ENCODE measurements around the gene TCOF1. TPM values are rescaled to one million over a fixed set of nuclear protein-coding genes. Genes with fewer than 3 reads are reported as not detected.

TCOF1 gene
- total and polyA plus RNA-seq, 2 donors (not counting 3 experiments of a cell fraction or from before 2014, with no cell fraction given) = 11.2 to 52.0 TPM

DNA sequence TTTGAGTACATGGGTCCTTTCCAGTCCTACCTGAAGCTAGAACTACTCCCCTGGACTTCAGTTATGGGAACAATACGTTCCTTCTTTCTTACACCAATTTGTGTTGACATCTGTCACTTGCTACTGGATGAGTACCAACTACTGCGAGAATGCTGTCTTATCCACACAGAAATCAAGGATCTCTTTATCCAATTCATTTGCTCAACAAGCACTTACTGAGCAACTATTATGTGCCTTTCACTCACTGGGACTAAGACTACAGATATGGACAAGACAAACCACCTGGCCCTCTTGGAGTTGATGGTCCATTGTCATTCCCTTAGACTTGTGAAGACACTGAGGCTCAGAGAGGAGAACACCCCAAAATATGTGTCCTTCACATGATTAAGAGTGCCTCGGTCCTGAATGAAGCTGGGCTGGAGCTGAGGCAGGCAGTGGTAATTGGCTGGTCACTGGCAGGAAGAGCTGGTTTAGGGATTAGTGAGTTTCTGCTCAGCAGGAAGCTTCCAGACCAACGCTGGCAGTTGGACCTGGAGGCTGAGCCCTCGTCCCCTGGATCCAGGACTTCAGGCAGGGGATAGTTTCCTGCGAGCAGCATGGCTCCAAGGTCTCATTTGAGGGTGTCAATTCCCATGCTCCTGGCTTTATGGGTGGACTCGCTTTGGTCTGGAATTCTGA, 46.3 kb upstream of the TCOF1 start:
- ChIA-PET POLR2A (no interaction called here), CTCF (interaction anchor here (0.7 to 1.8 kb wide), 3 partner anchors 9 to 66 kb away, joined by 3 to 6 read pairs (median 4); no protein-coding TSS in a partner anchor)
- Histone ChIP-seq H3K9ac (replicated peaks; ENCODE audit: extremely low read depth, insufficient read depth, low read length) (no peak overlapping the region), H3K4me3 (replicated peaks in 1 of 3; ENCODE audit: insufficient read depth in 1 of 3, low read depth in 1 of 3, low read length in 3 of 3) (no peak overlapping the region), H3K27me3 (ENCODE audit: control insufficient read depth in 2 of 2, insufficient read depth in 2 of 2, low read length in 2 of 2) (peaks cover 0 to 9% of the 10 kb centered on the region in 2 experiments), H3K4me1 (ENCODE audit: control insufficient read depth, extremely low read depth, insufficient read depth, low read length) (no peaks in the 10 kb centered on the region), H3K9me3 (replicated peaks; ENCODE audit: control insufficient read depth, insufficient read depth, low read length) (no peaks in the 10 kb centered on the region), H3K4me2 (ENCODE audit: insufficient read depth, low read length) (no peak overlapping the region), H3K79me2 (ENCODE audit: control insufficient read depth, insufficient read depth, low read length) (no peaks in the 10 kb centered on the region), H3K36me3 (ENCODE audit: control insufficient read depth in 2 of 2, extremely low read depth in 1 of 2, insufficient read depth in 2 of 2, low read length in 2 of 2) (no peaks in the 10 kb centered on the region), H3K27ac (ENCODE audit: insufficient read depth, low read depth, low read length) (no peak overlapping the region), H4K20me1 (replicated peaks; ENCODE audit: control insufficient read depth, extremely low read depth, insufficient read depth, low read length) (no peaks in the 10 kb centered on the region), H3K9me1 (replicated peaks; ENCODE audit: control insufficient read depth, extremely low read depth, insufficient read depth, low read length) (no peaks in the 10 kb centered on the region), H2AFZ (ENCODE audit: low read depth, low read length) (no peak overlapping the region)
- dilution Hi-C loops (cut with MboI; ENCODE audit: extremely low pct_ligation_motif_present, low sequenced_read_pairs) (no loop called here), intact Hi-C loops (cut with micrococcal nuclease) (no loop called here)
- FAIRE-seq (no peak), DNase-seq (ENCODE audit: low read depth, low spot score) (no peak)
- BruUV-seq (replicated peaks) = no TSS peak
- TF ChIP-seq, protein P1, sequence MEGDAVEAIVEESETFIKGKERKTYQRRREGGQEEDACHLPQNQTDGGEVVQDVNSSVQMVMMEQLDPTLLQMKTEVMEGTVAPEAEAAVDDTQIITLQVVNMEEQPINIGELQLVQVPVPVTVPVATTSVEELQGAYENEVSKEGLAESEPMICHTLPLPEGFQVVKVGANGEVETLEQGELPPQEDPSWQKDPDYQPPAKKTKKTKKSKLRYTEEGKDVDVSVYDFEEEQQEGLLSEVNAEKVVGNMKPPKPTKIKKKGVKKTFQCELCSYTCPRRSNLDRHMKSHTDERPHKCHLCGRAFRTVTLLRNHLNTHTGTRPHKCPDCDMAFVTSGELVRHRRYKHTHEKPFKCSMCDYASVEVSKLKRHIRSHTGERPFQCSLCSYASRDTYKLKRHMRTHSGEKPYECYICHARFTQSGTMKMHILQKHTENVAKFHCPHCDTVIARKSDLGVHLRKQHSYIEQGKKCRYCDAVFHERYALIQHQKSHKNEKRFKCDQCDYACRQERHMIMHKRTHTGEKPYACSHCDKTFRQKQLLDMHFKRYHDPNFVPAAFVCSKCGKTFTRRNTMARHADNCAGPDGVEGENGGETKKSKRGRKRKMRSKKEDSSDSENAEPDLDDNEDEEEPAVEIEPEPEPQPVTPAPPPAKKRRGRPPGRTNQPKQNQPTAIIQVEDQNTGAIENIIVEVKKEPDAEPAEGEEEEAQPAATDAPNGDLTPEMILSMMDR (IDR thresholded peaks at IDR 0.05; ENCODE audit: extremely low read depth in 1 of 2, insufficient read depth in 1 of 2, low read depth in 1 of 2, low read length in 2 of 2) = no peak

DNA sequence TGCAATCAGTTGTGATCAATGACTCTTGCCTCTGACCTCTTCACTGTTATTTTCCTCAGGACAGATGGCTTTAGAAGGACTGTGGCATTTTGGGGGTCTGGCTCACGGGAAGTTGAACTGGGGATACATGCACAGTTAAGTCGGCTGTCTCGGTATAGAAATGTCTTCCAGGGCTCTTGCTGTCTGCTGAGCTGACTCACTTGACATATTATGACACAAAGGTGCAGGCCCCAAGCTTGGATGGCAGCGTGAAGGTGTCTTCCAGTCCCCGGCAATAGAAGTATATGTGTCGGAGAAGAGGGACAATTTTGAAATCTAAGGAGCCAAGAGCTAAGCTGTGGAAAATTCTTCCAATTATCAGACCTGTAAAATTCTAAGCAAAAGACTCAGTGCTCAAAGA, 45.0 kb upstream of the TCOF1 start:
- H3K4me2 ChIP-seq (ENCODE audit: insufficient read depth, low read length) = no peak overlapping the region
- H4K20me1 ChIP-seq (replicated peaks; ENCODE audit: control insufficient read depth, extremely low read depth, insufficient read depth, low read length) = no peaks in the 10 kb centered on the region
- H3K27ac ChIP-seq (ENCODE audit: insufficient read depth, low read depth, low read length) = no peak overlapping the region
- no peak overlapping the region for H3K9ac ChIP-seq (replicated peaks; ENCODE audit: extremely low read depth, insufficient read depth, low read length)
- no TSS peak for BruUV-seq (replicated peaks)
- FAIRE-seq (no peak), DNase-seq (ENCODE audit: low read depth, low spot score) (no peak)
- CTCF ChIA-PET = no interaction called here
- dilution Hi-C loops (cut with MboI; ENCODE audit: extremely low pct_ligation_motif_present, low sequenced_read_pairs) = no loop called here
- intact Hi-C loops (cut with micrococcal nuclease) = no loop called here
- peaks cover 0 to 9% of the 10 kb centered on the region in 2 experiments for H3K27me3 ChIP-seq (ENCODE audit: control insufficient read depth in 2 of 2, insufficient read depth in 2 of 2, low read length in 2 of 2)
- no peak overlapping the region for H2AFZ ChIP-seq (ENCODE audit: low read depth, low read length)
- H3K79me2 ChIP-seq (ENCODE audit: control insufficient read depth, insufficient read depth, low read length) = no peaks in the 10 kb centered on the region
- no peaks in the 10 kb centered on the region for H3K9me1 ChIP-seq (replicated peaks; ENCODE audit: control insufficient read depth, extremely low read depth, insufficient read depth, low read length)
- peaks cover 3% of the 10 kb centered on the region for H3K4me1 ChIP-seq (ENCODE audit: control insufficient read depth, extremely low read depth, insufficient read depth, low read length)
- H3K4me3 ChIP-seq (replicated peaks in 1 of 3; ENCODE audit: insufficient read depth in 1 of 3, low read depth in 1 of 3, low read length in 3 of 3) = no peak overlapping the region
- TF ChIP-seq FOS (IDR thresholded peaks at IDR 0.05; ENCODE audit: borderline replicate concordance, insufficient read depth, low read length) = no peak
- no peak for TF ChIP-seq EZH2 (IDR thresholded peaks at IDR 0.05; ENCODE audit: borderline replicate concordance, low read depth, low read length, severe bottlenecking)
- no peak for TF ChIP-seq POLR2A (IDR thresholded peaks at IDR 0.05; ENCODE audit: low read depth, low read length)
- TF ChIP-seq GATA2 (IDR thresholded peaks at IDR 0.05; ENCODE audit: insufficient read depth, insufficient read length, low read depth, low read length) = no peak
- TF ChIP-seq, protein P2, sequence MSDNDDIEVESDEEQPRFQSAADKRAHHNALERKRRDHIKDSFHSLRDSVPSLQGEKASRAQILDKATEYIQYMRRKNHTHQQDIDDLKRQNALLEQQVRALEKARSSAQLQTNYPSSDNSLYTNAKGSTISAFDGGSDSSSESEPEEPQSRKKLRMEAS (IDR thresholded peaks at IDR 0.05; ENCODE audit: insufficient read depth, insufficient read length) = no peak
- TF ChIP-seq POLR2AphosphoS5 (IDR thresholded peaks at IDR 0.05; ENCODE audit: insufficient read depth, low read depth, low read length) = no peak
- TF ChIP-seq, protein P1 (IDR thresholded peaks at IDR 0.05; ENCODE audit: extremely low read depth in 1 of 2, insufficient read depth in 1 of 2, low read depth in 1 of 2, low read length in 2 of 2) = no peak
- TF ChIP-seq MYC (IDR thresholded peaks at IDR 0.05; ENCODE audit: low read depth, low read length) = no peak
- TF ChIP-seq JUN (IDR thresholded peaks at IDR 0.05; ENCODE audit: borderline replicate concordance, insufficient read depth, insufficient read length, low read depth) = no peak
- no peaks in the 10 kb centered on the region for H3K36me3 ChIP-seq (ENCODE audit: control insufficient read depth in 2 of 2, extremely low read depth in 1 of 2, insufficient read depth in 2 of 2, low read length in 2 of 2)
- no peaks in the 10 kb centered on the region for H3K9me3 ChIP-seq (replicated peaks; ENCODE audit: control insufficient read depth, insufficient read depth, low read length)
- POLR2A ChIA-PET = no interaction called here

Measured in endothelial cell of umbilical vein (primary cell).